ENCODE measurements around the gene ABCA4. TPM values are rescaled to one million over a fixed set of nuclear protein-coding genes. Genes with fewer than 3 reads are reported as not detected.

ABCA4 gene
- total RNA-seq, 4 donors from 2014 or later = 2.1 to 7.5 (median 5.0) TPM

DNA sequence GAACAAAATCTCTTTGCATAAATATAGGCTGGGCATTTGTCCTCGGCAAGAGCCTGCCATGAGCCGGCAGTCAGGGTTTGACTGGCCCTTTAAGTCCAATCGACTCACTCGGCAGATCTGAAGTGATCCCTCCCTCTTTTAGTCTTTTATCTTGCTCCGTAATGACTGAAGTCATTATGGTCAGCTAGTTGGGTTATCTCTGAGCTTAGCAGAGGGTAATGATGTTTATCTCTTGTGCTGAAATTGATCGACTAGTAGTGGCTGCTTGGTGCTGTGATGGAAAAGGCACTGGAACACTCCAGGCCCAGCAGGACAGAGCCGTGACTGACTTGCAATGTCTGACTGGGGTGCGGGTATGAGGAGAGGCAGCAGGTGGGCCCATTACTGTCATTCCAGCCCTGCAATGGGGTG is 468 bp upstream of the ABCA4 start:
- TF ChIP-seq, protein P1, sequence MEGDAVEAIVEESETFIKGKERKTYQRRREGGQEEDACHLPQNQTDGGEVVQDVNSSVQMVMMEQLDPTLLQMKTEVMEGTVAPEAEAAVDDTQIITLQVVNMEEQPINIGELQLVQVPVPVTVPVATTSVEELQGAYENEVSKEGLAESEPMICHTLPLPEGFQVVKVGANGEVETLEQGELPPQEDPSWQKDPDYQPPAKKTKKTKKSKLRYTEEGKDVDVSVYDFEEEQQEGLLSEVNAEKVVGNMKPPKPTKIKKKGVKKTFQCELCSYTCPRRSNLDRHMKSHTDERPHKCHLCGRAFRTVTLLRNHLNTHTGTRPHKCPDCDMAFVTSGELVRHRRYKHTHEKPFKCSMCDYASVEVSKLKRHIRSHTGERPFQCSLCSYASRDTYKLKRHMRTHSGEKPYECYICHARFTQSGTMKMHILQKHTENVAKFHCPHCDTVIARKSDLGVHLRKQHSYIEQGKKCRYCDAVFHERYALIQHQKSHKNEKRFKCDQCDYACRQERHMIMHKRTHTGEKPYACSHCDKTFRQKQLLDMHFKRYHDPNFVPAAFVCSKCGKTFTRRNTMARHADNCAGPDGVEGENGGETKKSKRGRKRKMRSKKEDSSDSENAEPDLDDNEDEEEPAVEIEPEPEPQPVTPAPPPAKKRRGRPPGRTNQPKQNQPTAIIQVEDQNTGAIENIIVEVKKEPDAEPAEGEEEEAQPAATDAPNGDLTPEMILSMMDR (IDR thresholded peaks at IDR 0.05) = no peak
- no peak for TF ChIP-seq POLR2A (IDR thresholded peaks at IDR 0.05)
- no peak for DNase-seq
- Histone ChIP-seq H3K4me3 (no peak overlapping the region), H3K9me3 (no peaks in the 10 kb centered on the region), H3K27me3 (no peaks in the 10 kb centered on the region), H3K4me1 (no peaks in the 10 kb centered on the region), H3K27ac (no peak overlapping the region), H3K36me3 (no peaks in the 10 kb centered on the region)

DNA sequence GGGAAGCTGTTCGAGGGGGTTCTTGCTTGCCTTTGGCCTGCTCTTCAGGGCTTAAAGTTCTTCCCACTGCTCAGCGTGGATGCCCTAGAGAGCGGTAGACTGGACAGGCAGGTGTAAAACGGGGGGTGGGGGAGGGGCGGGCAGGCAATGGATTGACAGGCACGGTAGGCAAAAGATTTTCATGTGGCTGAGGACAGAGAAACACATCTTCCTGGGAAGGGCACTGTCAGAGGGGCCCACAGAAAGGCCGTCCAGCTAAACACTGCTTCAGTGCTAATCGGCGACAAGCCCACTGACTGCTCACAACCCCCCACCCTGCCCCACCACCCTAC is 412 bp downstream of the ABCA4 start:
- DNase-seq = no peak
- no peaks in the 10 kb centered on the region for H3K36me3 ChIP-seq
- TF ChIP-seq POLR2A (IDR thresholded peaks at IDR 0.05) = no peak
- TF ChIP-seq, protein P1 (IDR thresholded peaks at IDR 0.05) = no peak
- no peaks in the 10 kb centered on the region for H3K4me1 ChIP-seq
- H3K9me3 ChIP-seq = no peaks in the 10 kb centered on the region
- no peak overlapping the region for H3K27ac ChIP-seq
- no peaks in the 10 kb centered on the region for H3K27me3 ChIP-seq
- H3K4me3 ChIP-seq = no peak overlapping the region

DNA sequence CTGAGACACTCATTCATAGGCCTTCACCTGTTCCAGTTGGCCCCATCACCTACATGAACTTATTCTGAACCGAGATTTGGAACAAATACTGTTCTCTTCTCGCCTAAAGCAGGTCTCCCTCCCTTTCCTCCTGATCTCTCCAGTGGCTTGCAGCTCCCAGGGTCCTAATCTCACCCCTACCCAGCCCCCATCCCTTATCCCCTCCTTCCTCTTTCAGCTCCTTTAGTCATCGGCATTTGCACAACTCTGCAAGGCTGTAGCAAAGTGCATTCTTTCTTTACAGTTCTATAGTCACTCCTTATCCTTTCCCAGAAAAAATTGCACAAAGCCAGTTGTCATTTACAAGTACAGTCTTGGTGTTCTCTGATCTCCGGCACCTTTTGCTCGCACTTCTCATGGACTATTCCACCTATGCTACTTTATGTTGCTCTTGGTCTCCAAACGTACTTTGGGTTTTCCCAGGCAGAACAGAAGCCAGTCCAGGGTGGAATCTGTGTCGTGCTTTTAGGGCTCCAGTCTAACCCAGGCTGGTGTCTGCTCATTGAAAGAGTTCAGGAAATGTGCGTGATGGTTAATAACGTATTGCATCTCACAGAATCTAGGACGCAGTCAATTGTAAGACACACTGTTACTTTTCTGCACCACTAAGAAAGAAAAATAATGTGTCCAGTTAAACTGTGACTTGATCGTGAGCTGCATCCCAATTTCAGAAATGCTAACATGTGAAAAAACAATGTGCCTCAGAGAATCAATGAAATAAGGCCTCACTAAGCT is 965 bp downstream of the ABCA4 start:
- H3K4me1 ChIP-seq = no peaks in the 10 kb centered on the region
- H3K36me3 ChIP-seq = no peaks in the 10 kb centered on the region
- DNase-seq = no peak
- H3K9me3 ChIP-seq = no peaks in the 10 kb centered on the region
- no peak overlapping the region for H3K27ac ChIP-seq
- no peak overlapping the region for H3K4me3 ChIP-seq
- H3K27me3 ChIP-seq = no peaks in the 10 kb centered on the region
- TF ChIP-seq POLR2A (IDR thresholded peaks at IDR 0.05) = no peak
- TF ChIP-seq, protein P1 (IDR thresholded peaks at IDR 0.05) = no peak

DNA sequence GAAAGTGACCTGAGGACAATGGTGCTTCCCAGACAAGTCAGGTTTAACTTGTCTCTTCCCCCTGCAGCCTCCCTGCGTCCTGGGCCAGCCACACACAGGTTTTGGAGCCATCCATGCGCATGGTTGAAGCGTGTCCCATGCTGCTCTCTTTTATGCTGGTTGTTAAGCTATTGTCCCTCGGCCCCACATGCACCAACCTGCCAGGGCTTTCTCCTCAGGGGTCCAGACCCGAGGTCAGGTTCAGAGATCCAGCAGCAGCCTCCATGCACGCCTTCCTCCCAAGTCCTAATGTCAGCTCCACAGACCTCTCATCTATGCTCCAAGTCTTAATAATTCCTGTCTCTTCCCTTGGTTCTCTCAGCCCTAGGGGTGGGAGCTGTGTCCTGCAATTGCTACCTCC is 1.6 kb downstream of the ABCA4 start:
- Histone ChIP-seq H3K4me1 (no peaks in the 10 kb centered on the region), H3K9me3 (no peaks in the 10 kb centered on the region), H3K27ac (no peak overlapping the region), H3K4me3 (no peak overlapping the region), H3K27me3 (no peaks in the 10 kb centered on the region), H3K36me3 (no peaks in the 10 kb centered on the region)
- no peak for DNase-seq
- TF ChIP-seq, protein P1 (IDR thresholded peaks at IDR 0.05) = no peak
- TF ChIP-seq POLR2A (IDR thresholded peaks at IDR 0.05) = no peak

DNA sequence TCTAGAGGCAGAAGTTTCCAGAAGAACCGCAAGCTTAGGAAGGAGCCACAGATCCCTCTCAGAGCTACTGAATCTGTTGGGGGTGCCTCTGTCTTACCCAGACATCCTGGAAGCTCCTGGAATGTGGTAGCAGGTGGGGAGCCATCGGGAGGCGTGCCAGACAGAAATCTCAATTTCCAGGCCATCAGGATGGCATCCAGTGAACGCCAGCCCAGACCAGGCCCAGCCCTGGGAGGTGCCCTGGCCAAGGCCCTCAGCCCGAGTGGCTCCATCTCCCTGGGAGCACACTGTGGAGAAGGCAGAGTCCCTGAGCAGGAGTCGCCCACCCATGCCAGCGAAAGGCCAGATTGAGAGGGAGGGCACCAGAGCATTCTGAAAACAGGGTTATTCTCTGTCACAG is 2.5 kb downstream of the ABCA4 start:
- TF ChIP-seq POLR2A (IDR thresholded peaks at IDR 0.05) = no peak
- TF ChIP-seq, protein P1 (IDR thresholded peaks at IDR 0.05) = no peak
- H3K27ac ChIP-seq = no peak overlapping the region

More for the DNA sequence above, 2.5 kb downstream of the ABCA4 start:
- DNase-seq = no peak
- H3K4me3 ChIP-seq = no peak overlapping the region
- no peaks in the 10 kb centered on the region for H3K9me3 ChIP-seq
- no peaks in the 10 kb centered on the region for H3K4me1 ChIP-seq
- no peaks in the 10 kb centered on the region for H3K27me3 ChIP-seq
- no peaks in the 10 kb centered on the region for H3K36me3 ChIP-seq

Measured in Peyer's patch (tissue), 4 donors.